ENCODE measurements around the gene EMC9.

The EMC9 gene

DNA sequence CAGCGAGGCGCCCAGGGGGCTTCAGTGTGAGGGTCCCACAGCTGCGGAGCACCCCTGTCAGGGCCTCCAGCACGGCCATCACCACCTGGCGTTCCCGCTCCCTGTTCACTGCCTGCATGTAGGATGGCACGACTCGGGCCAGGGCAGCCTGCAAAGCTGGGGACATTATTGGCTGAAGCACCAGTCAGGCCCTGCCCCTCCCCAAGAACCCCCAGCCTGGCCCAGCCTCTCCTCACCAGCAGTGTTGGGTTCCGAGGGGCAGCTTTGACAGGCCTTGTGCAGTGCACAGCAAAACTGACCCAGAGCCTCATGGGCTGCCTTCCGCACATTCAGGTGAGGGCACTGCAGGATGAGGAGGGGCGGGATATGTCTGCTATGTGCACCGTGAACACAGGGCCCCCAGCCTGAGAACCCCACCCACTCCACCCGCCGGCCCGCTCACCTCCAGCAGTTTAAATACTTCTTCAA lies 41.7 kb upstream of the EMC9 start:
- FAIRE-seq (no peak), DNase-seq (ENCODE audit: insufficient read length) (no peak)
- TF ChIP-seq TAF1 (IDR thresholded peaks at IDR 0.05; ENCODE audit: borderline replicate concordance, low read depth, low read length) (no peak), POLR2A (IDR thresholded peaks at IDR 0.05; ENCODE audit: low read depth, low read length) (0 out of 2 replicates have a peak, but pooled peaks have one; percentile 2)

DNA sequence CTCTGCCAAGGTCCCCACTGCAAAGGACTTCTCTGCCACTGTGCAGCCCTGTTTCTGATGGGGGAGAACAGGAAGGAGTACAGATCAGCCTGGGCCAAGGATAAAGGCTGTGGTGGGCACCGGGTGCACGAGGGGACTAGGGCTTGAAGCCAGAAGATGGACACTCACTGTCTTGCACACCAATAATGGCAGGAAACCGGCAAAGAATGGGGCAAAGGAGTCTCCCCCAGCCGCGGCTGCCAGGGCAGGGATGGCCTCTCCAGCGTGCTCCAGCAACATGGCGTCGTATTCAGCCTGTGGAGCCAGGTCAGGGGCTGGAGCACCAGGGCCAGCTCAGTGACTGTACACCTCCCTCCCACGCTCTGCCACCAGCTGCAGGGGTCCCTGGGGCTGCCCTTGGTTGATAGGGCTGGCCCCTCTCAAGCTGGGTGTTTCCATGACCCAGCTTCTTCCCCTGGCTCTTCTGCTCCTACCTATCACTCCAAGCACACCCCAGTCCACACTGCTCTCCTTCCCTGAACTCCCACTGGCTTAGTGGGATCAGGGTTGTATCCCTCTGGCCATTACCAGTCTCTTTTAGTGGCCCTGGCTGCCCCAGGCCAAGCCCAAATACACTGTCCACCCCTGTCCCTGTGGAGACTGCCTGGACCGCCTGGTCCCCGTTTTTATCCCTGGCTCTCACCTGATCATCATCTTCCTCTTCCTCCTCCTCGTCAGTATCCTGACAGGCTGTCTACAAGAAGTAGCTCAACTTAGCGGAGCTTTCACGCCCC lies 40.9 kb upstream of the EMC9 start:
- TF ChIP-seq POLR2AphosphoS5 (IDR thresholded peaks at IDR 0.05; ENCODE audit: low read depth, low read length) (0 out of 2 replicates have a peak, but pooled peaks have one; percentile 40), POLR2A (IDR thresholded peaks at IDR 0.05; ENCODE audit: low read depth, low read length) (0 out of 2 replicates have a peak, but pooled peaks have one; percentile 17), TAF1 (IDR thresholded peaks at IDR 0.05; ENCODE audit: borderline replicate concordance, low read depth, low read length) (no peak)
- FAIRE-seq (no peak), DNase-seq (ENCODE audit: insufficient read length) (no peak)

DNA sequence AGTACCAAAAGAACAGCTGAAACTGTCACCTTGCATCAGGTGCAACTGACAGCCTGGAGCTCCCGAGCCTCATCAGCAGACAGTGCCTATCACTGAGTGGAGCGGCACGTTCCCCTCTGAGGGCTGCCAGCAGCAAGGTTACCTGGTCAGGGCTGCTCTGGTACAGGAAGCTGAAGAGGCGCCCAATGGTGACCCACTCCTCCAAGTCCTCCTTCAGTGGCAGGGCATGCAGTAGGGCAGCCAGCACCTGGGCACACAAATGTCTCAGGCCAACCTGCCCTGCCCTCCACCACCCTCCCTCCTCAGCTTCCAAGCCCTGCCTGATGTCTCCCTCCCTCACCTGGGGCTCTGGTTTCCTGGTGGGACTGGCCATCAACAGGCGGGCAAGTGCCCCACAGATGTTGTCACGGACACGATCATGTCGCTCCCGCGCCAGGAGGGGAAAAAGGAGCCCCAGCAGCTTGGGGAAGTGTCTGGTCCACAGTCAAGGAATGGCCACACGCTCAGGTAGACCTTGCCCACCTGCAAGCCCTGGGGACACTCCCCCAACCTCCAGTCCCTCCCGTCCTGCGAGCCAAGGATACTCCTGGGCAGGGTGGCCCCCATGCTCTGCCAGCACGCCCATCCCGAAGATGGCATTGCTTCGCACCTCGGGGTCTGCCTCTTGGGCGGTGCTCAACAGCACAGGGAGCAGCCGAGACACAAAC lies 40.1 kb upstream of the EMC9 start:
- no peak for TF ChIP-seq TAF1 (IDR thresholded peaks at IDR 0.05; ENCODE audit: borderline replicate concordance, low read depth, low read length)
- peak; percentile 64 for TF ChIP-seq POLR2A (IDR thresholded peaks at IDR 0.05; ENCODE audit: low read depth, low read length)
- TF ChIP-seq POLR2AphosphoS5 (IDR thresholded peaks at IDR 0.05; ENCODE audit: low read depth, low read length) = peak; percentile 63; the same call in 1 of the 2 replicates
- no peak for FAIRE-seq

DNA sequence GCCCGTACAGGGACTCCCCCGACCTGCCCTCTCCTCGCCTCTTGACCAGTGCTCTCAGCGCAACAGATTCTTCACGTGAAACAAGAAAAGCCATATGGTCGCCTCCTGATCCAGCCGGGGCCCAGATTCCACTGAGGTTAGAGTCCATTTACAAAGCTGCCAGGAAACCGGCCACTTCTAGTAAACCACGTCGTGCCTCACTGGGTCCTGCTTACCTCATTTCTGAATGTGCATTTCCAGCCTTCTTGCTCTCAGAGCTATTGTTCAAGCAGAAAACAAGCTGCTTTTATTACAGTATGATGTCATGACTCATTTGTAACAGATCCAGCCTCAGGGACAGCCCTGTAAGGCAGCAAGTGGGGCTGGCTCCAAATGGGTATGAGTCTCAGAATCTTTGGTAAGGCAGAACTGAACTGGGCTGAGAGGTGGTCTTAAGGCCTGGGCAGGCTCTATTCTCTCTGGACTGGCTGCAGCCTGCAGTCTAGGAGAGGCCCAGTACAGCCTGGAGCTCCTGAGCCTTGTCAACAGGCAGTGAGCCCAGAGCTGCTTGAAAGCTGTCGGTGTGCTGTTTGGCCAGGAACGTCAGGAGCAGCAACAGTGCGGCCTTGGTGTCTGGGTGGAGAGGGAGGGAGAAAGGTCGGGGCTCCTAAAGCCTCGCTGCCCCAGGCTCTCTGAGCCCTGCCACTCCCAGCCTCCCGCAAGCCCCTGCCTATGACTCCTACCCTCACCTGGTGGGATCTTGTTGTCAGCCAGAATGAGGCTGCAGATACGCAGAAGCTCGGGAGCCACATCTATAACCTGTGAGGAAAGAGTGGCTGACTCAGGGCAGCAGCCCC lies 38.8 kb upstream of the EMC9 start:
- no peak; the same call in 1 of the 2 replicates for TF ChIP-seq POLR2A (IDR thresholded peaks at IDR 0.05; ENCODE audit: low read depth, low read length)
- TF ChIP-seq POLR2AphosphoS5 (IDR thresholded peaks at IDR 0.05; ENCODE audit: low read depth, low read length) = peak; percentile 53
- FAIRE-seq (no peak), DNase-seq (ENCODE audit: insufficient read length) (no peak)

More for the DNA sequence above, 40.1 kb upstream of the EMC9 start:
- DNase-seq (ENCODE audit: insufficient read length) = no peak

DNA sequence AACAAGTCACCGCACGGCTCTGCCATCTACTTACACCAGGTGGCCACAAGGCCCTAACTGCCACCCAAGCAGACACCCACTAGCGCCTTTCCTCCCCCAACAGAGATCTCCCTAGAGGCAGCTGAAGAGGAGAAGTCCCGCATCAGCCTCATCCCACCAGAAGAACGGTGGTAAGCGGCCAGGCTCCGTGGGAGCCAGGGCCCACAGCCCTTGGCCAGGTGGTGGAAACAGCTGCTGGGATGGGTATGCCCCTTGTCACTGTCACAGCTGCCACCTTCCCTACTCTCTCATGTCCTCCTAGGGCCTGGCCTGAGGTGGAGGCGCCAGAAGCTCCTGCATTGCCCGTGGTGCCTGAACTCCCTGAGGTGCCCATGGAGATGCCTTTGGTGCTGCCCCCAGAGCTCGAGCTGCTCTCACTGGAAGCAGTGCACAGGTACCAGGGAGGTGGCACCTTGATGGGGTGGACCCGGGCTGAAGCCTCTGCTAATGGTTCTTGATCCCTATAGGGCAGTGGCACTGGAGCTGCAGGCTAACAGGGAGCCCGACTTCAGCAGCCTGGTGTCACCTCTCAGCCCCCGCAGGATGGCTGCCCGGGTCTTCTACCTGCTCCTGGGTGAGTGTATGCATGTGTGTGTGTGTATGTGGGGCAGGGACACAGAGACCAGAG lies 38.0 kb upstream of the EMC9 start:
- DNase-seq (ENCODE audit: insufficient read length) (no peak), FAIRE-seq (no peak)
- TF ChIP-seq TAF1 (IDR thresholded peaks at IDR 0.05; ENCODE audit: borderline replicate concordance, low read depth, low read length) = no peak
- peak; percentile 30; the same call in 1 of the 2 replicates for TF ChIP-seq POLR2A (IDR thresholded peaks at IDR 0.05; ENCODE audit: low read depth, low read length)
- TF ChIP-seq POLR2AphosphoS5 (IDR thresholded peaks at IDR 0.05; ENCODE audit: low read depth, low read length) = peak; percentile 45; the same call in 1 of the 2 replicates

DNA sequence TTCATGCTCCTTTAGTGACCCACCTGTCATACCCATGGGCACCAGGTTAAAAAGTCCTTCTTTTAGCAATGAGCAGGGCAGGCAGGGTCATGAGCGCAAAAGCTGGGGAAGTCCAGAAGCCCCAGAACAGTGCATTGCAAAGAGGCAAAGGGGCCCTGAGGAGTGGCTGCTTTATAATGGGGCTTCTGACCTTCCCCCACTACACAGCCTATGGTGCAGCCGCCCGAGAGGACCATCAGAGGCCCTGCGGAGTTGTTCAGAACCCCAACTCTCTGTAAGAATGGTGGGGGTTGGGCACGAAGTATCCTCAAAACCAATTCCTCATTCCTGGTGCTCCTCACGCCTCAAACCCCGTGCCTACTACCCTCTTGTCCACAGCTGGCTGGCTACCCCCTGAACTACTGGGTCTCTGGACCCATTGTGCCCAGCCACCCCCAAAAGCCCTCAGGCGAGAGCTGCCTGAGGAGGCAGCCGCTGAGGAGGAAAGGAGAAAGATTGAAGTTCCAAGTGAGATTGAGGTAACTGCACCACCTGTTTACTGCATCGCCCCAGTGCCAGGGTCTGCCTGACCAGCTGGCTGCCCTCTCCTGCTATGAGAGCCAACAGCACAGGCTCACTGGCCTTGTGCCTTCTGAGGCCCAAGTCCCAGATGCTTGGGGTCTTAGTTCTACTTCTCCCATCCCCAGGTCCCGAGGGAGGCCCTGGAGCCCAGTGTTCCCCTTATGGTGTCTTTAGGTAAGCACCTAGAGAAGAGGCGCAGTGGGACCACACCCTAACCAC lies 37.2 kb upstream of the EMC9 start:
- FAIRE-seq (no peak), DNase-seq (ENCODE audit: insufficient read length) (no peak)
- TF ChIP-seq TAF1 (IDR thresholded peaks at IDR 0.05; ENCODE audit: borderline replicate concordance, low read depth, low read length) (no peak), POLR2AphosphoS5 (IDR thresholded peaks at IDR 0.05; ENCODE audit: low read depth, low read length) (no peak; the same call in 1 of the 2 replicates), POLR2A (IDR thresholded peaks at IDR 0.05; ENCODE audit: low read depth, low read length) (no peak; the same call in none of the 2 replicates)

DNA sequence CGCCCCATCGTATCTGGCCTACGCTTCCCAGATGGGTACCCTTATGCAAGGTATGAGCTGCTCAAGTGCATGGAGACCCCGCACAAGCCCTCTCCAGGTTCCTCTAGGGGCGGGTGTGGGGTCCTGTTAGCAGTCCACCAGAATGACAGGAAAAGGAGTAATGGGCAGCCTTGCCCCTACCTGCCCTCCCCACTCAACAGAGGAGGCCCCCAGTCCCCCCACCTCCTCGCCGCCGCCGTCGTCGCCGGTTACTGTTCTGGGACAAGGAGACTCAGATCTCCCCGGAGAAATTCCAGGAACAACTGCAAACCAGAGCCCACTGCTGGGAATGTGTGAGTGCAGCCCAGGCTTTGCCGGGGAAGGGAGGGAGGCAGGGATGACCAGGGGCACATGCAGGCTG lies 36.5 kb upstream of the EMC9 start:
- no peak for TF ChIP-seq TAF1 (IDR thresholded peaks at IDR 0.05; ENCODE audit: borderline replicate concordance, low read depth, low read length)
- TF ChIP-seq POLR2AphosphoS5 (IDR thresholded peaks at IDR 0.05; ENCODE audit: low read depth, low read length) = no peak; the same call in 1 of the 2 replicates
- TF ChIP-seq POLR2A (IDR thresholded peaks at IDR 0.05; ENCODE audit: low read depth, low read length) = no peak
- FAIRE-seq (no peak), DNase-seq (ENCODE audit: insufficient read length) (no peak)

DNA sequence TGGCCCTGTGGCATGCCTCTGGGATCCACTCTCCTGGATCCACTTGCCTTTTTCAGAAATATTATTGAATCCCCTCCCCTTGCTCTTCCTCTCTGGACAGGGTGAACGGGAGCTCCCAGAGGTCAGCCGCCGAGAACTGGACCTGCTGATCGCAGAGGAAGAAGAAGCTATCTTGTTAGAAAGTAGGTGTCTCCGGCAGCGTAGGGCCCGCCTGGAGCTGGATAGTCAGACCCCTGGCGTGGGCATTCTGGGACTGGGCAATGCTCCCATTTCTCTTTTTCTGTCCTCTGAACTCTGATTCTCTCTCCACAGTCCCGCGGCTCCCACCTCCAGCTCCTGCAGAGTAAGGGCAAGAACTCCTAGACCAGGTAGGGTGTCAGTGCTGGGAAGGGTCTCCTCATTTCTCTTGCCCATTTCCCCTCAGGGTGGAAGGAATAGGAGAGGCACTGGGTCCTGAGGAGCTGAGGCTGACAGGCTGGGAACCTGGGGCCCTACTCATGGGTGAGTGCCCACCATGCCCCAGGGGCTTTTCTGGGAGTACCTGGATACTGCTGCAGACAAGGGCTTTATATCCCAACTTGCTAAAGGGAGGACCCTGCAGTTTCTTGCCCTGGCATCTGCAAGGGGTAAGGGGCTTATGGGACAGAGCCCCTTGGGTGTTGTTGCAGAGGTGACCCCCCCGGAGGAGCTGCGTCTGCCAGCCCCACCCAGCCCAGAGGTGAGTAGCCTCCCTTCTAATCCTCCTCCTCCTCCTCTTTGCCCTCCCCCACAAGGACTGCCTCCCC lies 35.8 kb upstream of the EMC9 start:
- TF ChIP-seq POLR2AphosphoS5 (IDR thresholded peaks at IDR 0.05; ENCODE audit: low read depth, low read length) (no peak), TAF1 (IDR thresholded peaks at IDR 0.05; ENCODE audit: borderline replicate concordance, low read depth, low read length) (no peak), POLR2A (IDR thresholded peaks at IDR 0.05; ENCODE audit: low read depth, low read length) (no peak; the same call in 1 of the 2 replicates)
- no peak for DNase-seq (ENCODE audit: insufficient read length)
- no peak for FAIRE-seq

DNA sequence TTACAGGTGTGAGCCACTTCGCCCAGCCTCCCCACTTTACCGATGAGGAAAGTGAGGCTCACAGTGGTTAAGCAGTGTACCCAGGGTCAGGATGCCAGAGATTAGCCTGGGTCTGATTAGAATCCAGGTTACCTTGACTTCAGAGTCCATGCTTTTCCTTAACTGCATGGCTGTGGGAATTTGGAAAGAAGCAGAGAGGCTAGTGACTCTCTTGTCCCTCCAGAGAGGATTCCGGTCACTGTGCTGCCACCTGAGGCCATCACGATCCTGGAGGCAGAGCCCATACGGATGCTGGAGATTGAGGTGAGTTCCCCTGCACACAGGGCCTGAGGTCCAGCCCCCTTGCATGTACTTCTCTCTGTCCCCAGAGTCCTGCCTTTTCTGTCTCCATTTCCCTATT lies 35.2 kb upstream of the EMC9 start:
- DNase-seq (ENCODE audit: insufficient read length) = no peak
- no peak for FAIRE-seq
- 0 out of 2 replicates have a peak, but pooled peaks have one; percentile 6 for TF ChIP-seq POLR2A (IDR thresholded peaks at IDR 0.05; ENCODE audit: low read depth, low read length)
- 0 out of 2 replicates have a peak, but pooled peaks have one; percentile 22 for TF ChIP-seq POLR2AphosphoS5 (IDR thresholded peaks at IDR 0.05; ENCODE audit: low read depth, low read length)
- TF ChIP-seq TAF1 (IDR thresholded peaks at IDR 0.05; ENCODE audit: borderline replicate concordance, low read depth, low read length) = no peak

Measured in GM12892 (cell line).